GM23248 (cell line): ENCODE data around the gene DDC. TPM values are rescaled to one million over a fixed set of nuclear protein-coding genes. Genes with fewer than 3 reads are reported as not detected.

Source experiments
- DNase-seq: peaks from one replicate; pipeline ENCODE4 v3.0.0-alpha.2; 2015
- H2AFZ ChIP-seq: fragments of 200-600 bp; sonication (generic); 2 replicates; pipeline ENCODE4 v1.6.1; 2016; ENCODE audit warnings: antibody characterized with exemption
- H3F3A ChIP-seq: fragments of 200-600 bp; sonication (generic); 2 replicates; pipeline ENCODE4 v1.6.1; 2016; ENCODE audit warnings: mild to moderate bottlenecking, antibody characterized with exemption, mixed run types; ENCODE audit not compliant: insufficient read depth
- H3K27ac ChIP-seq: fragments of 200-600 bp; sonication (generic); 2 replicates; pipeline ENCODE4 v1.5.1; 2016; ENCODE audit warnings: mild to moderate bottlenecking
- H3K27me3 ChIP-seq: fragments of 200-600 bp; sonication (generic); replicated peaks from 2 replicates; pipeline ENCODE4 v1.6.1; 2016; ENCODE audit warnings: mild to moderate bottlenecking; ENCODE audit not compliant: insufficient read depth
- H3K36me3 ChIP-seq: fragments of 200-600 bp; sonication (generic); 2 replicates; pipeline ENCODE4 v1.6.1; 2016; ENCODE audit warnings: low read depth, mild to moderate bottlenecking
- H3K4me1 ChIP-seq: fragments of 200-600 bp; sonication (generic); 2 replicates; pipeline ENCODE4 v1.6.1; 2016; ENCODE audit warnings: mild to moderate bottlenecking; ENCODE audit not compliant: insufficient read depth
- H3K4me2 ChIP-seq: fragments of 200-600 bp; sonication (generic); one replicate; pipeline ENCODE4 v1.6.1; 2016; ENCODE audit warnings: mild to moderate bottlenecking; ENCODE audit not compliant: unreplicated experiment
- H3K4me3 ChIP-seq: fragments of 200-600 bp; sonication (generic); 2 replicates; pipeline ENCODE4 v1.5.1; 2016; ENCODE audit warnings: mild to moderate bottlenecking
- H3K79me2 ChIP-seq: fragments of 200-600 bp; sonication (generic); 2 replicates; pipeline ENCODE4 v1.6.1; 2016; ENCODE audit warnings: mild to moderate bottlenecking; ENCODE audit not compliant: insufficient read depth
- H3K9ac ChIP-seq: fragments of 200-600 bp; sonication (generic); 2 replicates; pipeline ENCODE4 v1.6.1; 2016; ENCODE audit warnings: mild to moderate bottlenecking
- H3K9me2 ChIP-seq: fragments of 200-600 bp; sonication (generic); 2 replicates; pipeline ENCODE4 v1.6.1; 2016; ENCODE audit warnings: mixed run types, mild to moderate bottlenecking, moderate library complexity; ENCODE audit not compliant: insufficient read depth
- H3K9me3 ChIP-seq: fragments of 200-600 bp; sonication (generic); one replicate; pipeline ENCODE4 v1.6.1; 2017; ENCODE audit warnings: low read depth
- H4K20me1 ChIP-seq: fragments of 200-600 bp; sonication (generic); 2 replicates; pipeline ENCODE4 v1.6.0; 2016; ENCODE audit not compliant: insufficient read depth
- EZH2 ChIP-seq: fragments of 200-600 bp; sonication (generic); IDR thresholded peaks from 2 replicates; pipeline ENCODE4 v1.6.1; 2018; ENCODE audit warnings: antibody characterized with exemption, mild to moderate bottlenecking; ENCODE audit not compliant: insufficient read depth, poor library complexity, severe bottlenecking
- EZH2phosphoT487 ChIP-seq: fragments of 200-600 bp; sonication (generic); IDR thresholded peaks from 2 replicates; pipeline ENCODE4 v1.6.1; 2018; ENCODE audit warnings: antibody characterized with exemption, moderate library complexity, mild to moderate bottlenecking, low read depth; ENCODE audit not compliant: insufficient read depth
- WGBS, 2 experiments: methylation state at CpG; one replicate each; pipeline ENCODE4 v1.1.6; 2015 to 2017; ENCODE audit warnings: low lambda C conversion rate in 2 of 2, low coverage in 1 of 2; ENCODE audit errors: missing lambda C conversion rate in 2 of 2; 5-methylcytosine and 5-hydroxymethylcytosine counted together
- in situ Hi-C: fragments of 300-500 bp; cut with MboI; formaldehyde crosslinking; loops from 2 replicates; pipeline ENCODE4 v1.15.0; 2020
- polyA plus RNA-seq: library from polyadenylated mRNA; unstranded; fragments of >200 nt; fragmentation: Nextera tagmentation; extraction: Ambion mirVana; gene quantifications from 2 replicates; pipeline ENCODE4 v1.2.1, GENCODE V29; 2016
- total RNA-seq: library from RNA; depleted of rRNA; stranded (reverse); fragments of >200 nt; shearing (Covaris generic); gene quantifications from 2 replicates; pipeline ENCODE4 v1.2.3, GENCODE V29; 2014

Gene DDC
- total and polyA plus RNA-seq, 2 experiments from 2014 or later: not detected

GRCh38 chr7:50555594-50556140, 9.5 kb downstream of the DDC start:
- Histone ChIP-seq H3K27me3 (peaks cover 12% of the 10 kb centered on the region), H3K27ac (no peak overlapping the region)
- 69 to 76% methylated on average over 9 of the region's 9 CpGs for WGBS, 2 experiments

GRCh38 chr7:50554431-50555322, 10.5 kb downstream of the DDC start:
- no peak overlapping the region for H3K4me2 ChIP-seq
- no peak overlapping the region for H2AFZ ChIP-seq
- no peaks in the 10 kb centered on the region for H3K79me2 ChIP-seq
- H3K9me3 ChIP-seq: no peaks in the 10 kb centered on the region
- H3F3A ChIP-seq: no peaks in the 10 kb centered on the region
- no peaks in the 10 kb centered on the region for H3K4me1 ChIP-seq
- no peaks in the 10 kb centered on the region for H3K9me2 ChIP-seq
- H3K27me3 ChIP-seq: peaks cover 12% of the 10 kb centered on the region
- DNase-seq: no peak
- WGBS, 2 experiments: 61 to 65% methylated on average over 14 of the region's 14 CpGs
- no peak overlapping the region for H3K9ac ChIP-seq
- in situ Hi-C loops: no loop called here
- H3K36me3 ChIP-seq: no peaks in the 10 kb centered on the region
- no peak overlapping the region for H3K4me3 ChIP-seq
- H3K27ac ChIP-seq: no peak overlapping the region
- H4K20me1 ChIP-seq: no peaks in the 10 kb centered on the region
- TF ChIP-seq EZH2 (no peak), EZH2phosphoT487 (no peak)

More at GRCh38 chr7:50555594-50556140, 9.5 kb downstream of the DDC start:
- Histone ChIP-seq H4K20me1 (no peaks in the 10 kb centered on the region), H3K4me2 (no peak overlapping the region), H3K9me2 (no peaks in the 10 kb centered on the region), H2AFZ (no peak overlapping the region), H3K36me3 (no peaks in the 10 kb centered on the region), H3F3A (no peaks in the 10 kb centered on the region), H3K4me3 (no peak overlapping the region), H3K4me1 (no peaks in the 10 kb centered on the region), H3K79me2 (no peaks in the 10 kb centered on the region), H3K9ac (no peak overlapping the region), H3K9me3 (no peaks in the 10 kb centered on the region)
- in situ Hi-C loops: no loop called here
- TF ChIP-seq EZH2phosphoT487: no peak
- TF ChIP-seq EZH2: no peak
- no peak for DNase-seq

DNA sequence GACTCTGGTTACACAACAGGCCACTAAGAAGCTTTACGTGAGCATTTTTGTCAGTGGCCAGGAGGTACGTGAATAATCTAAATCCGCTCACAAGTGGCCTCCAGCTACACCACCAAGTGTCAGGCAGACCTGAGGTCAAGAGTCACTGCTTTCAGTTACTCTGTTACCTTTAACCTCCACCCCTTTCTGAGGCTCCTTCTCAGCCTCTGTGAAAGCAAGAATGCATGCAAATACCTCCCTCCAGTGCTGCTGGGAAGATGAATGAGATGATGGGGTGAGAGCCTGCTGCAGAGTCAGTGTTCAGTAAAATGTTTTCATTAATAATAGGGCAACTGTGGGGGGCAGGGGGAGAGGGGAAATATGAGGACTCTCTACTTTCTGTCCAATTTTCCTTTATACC, 11.2 kb downstream of the DDC start:
- in situ Hi-C loops: no loop called here
- H3K27me3 ChIP-seq: peaks cover 12% of the 10 kb centered on the region; the same call in 1 of the 2 replicates
- H3K36me3 ChIP-seq: no peaks in the 10 kb centered on the region
- no peak overlapping the region for H3K27ac ChIP-seq
- no peak overlapping the region for H3K4me2 ChIP-seq
- no peak for DNase-seq
- H3K4me3 ChIP-seq: no peak overlapping the region
- no peaks in the 10 kb centered on the region for H3K4me1 ChIP-seq
- H4K20me1 ChIP-seq: no peaks in the 10 kb centered on the region
- TF ChIP-seq EZH2 (no peak), EZH2phosphoT487 (no peak)
- H2AFZ ChIP-seq: no peak overlapping the region
- H3K9me2 ChIP-seq: no peaks in the 10 kb centered on the region
- H3K9ac ChIP-seq: no peak overlapping the region
- H3K9me3 ChIP-seq: no peaks in the 10 kb centered on the region
- H3F3A ChIP-seq: no peaks in the 10 kb centered on the region
- no peaks in the 10 kb centered on the region for H3K79me2 ChIP-seq
- WGBS, 2 experiments: 48 to 62% methylated on average over 3 of the region's 3 CpGs

GRCh38 chr7:50552921-50553320, 12.3 kb downstream of the DDC start:
- no peaks in the 10 kb centered on the region for H3F3A ChIP-seq
- no peak overlapping the region for H2AFZ ChIP-seq
- H4K20me1 ChIP-seq: no peaks in the 10 kb centered on the region
- H3K9ac ChIP-seq: no peak overlapping the region
- no peaks in the 10 kb centered on the region for H3K4me1 ChIP-seq
- H3K9me2 ChIP-seq: no peaks in the 10 kb centered on the region
- in situ Hi-C loops: no loop called here
- no peak overlapping the region for H3K4me2 ChIP-seq
- DNase-seq: peak; percentile 66
- no peaks in the 10 kb centered on the region for H3K36me3 ChIP-seq
- no peak overlapping the region for H3K4me3 ChIP-seq
- no peaks in the 10 kb centered on the region for H3K79me2 ChIP-seq
- WGBS, 2 experiments: 17 to 18% methylated on average over 4 of the region's 4 CpGs
- no peak for TF ChIP-seq EZH2phosphoT487
- no peak for TF ChIP-seq EZH2
- H3K27me3 ChIP-seq: peaks cover 12% of the 10 kb centered on the region; the same call in 1 of the 2 replicates
- no peak overlapping the region for H3K27ac ChIP-seq
- no peaks in the 10 kb centered on the region for H3K9me3 ChIP-seq
